DMS153 treated with DMSO at 0.1 percent for 48 hours (cell line): ENCODE results near the gene OR52E2.
"Not testable (repeated sequence)": the region's sequence is repeated elsewhere in the genome, so short reads cannot be mapped to it uniquely, and the experiment has no call there.

Source experiments
- DNase-seq: peaks from one replicate; lab custom pipeline; 2025; ENCODE audit not compliant: unreplicated experiment; lab: John Stamatoyannopoulos, UW

OR52E2 gene

GRCh38 chr11:5059391-5059790 lies at the start of gene OR52E2:
Gene OR52E2, minus strand, starts transcription at chr11:5059627. Its CDS starts 0 bp downstream, at chr11:5059627.
- no peak for DNase-seq

GRCh38 chr11:5107285-5107684 lies 47.9 kb upstream of the OR52E2 start:
- no peak for DNase-seq

- DNase-seq, result no peak
These were observed 43.6 kb upstream of the OR52E2 start for GRCh38 chr11:5103066-5103465.

- DNase-seq, result no peak
These were observed 42.8 kb upstream of the OR52E2 start for GRCh38 chr11:5102246-5102645.

GRCh38 chr11:5096011-5096410 lies 36.6 kb upstream of the OR52E2 start:
- no peak for DNase-seq

- DNase-seq, result no peak
These were observed 33.6 kb upstream of the OR52E2 start for GRCh38 chr11:5092821-5093585.

GRCh38 chr11:5090668-5091067 lies 31.2 kb upstream of the OR52E2 start:
- no peak for DNase-seq

GRCh38 chr11:5088556-5088955 lies 29.1 kb upstream of the OR52E2 start:
- DNase-seq, result no peak

GRCh38 chr11:5083602-5084001 lies 24.2 kb upstream of the OR52E2 start:
- DNase-seq, result no peak

GRCh38 chr11:5081405-5081804 lies 22.0 kb upstream of the OR52E2 start:
- DNase-seq, result no peak

GRCh38 chr11:5071799-5072198 lies 12.4 kb upstream of the OR52E2 start:
- no peak for DNase-seq

GRCh38 chr11:5069272-5069671 lies 9.8 kb upstream of the OR52E2 start, which contains the start of gene OR52E1:
Gene OR52E1, plus strand, starts transcription at chr11:5069572.
- DNase-seq, result no peak

- no peak for DNase-seq
These were observed 5.6 kb upstream of the OR52E2 start for GRCh38 chr11:5065027-5065426.

GRCh38 chr11:5058679-5059078 lies 748 bp downstream of the OR52E2 start:
- DNase-seq, result not testable (repeated sequence)

- no peak for DNase-seq
These were observed 12.6 kb downstream of the OR52E2 start for GRCh38 chr11:5046754-5047330.

GRCh38 chr11:5046226-5046625 lies 13.2 kb downstream of the OR52E2 start, which contains the start of gene OR52J3:
Gene OR52J3, plus strand, starts transcription at chr11:5046526. Its CDS starts 0 bp downstream, at chr11:5046526.
- no peak for DNase-seq

- DNase-seq, result no peak
These were observed 16.0 kb downstream of the OR52E2 start for GRCh38 chr11:5043380-5043779.

- no peak for DNase-seq
These were observed 17.3 kb downstream of the OR52E2 start for GRCh38 chr11:5042091-5042490.

- DNase-seq, result no peak
These were observed 18.6 kb downstream of the OR52E2 start for GRCh38 chr11:5040876-5041275.

- DNase-seq, result no peak
These were observed 21.1 kb downstream of the OR52E2 start for GRCh38 chr11:5038341-5038740.

- no peak for DNase-seq
These were observed 21.5 kb downstream of the OR52E2 start for GRCh38 chr11:5037926-5038325.

- DNase-seq, result no peak
These were observed 22.8 kb downstream of the OR52E2 start for GRCh38 chr11:5036669-5037068.

- DNase-seq, result no peak
These were observed 37.4 kb downstream of the OR52E2 start for GRCh38 chr11:5021996-5022395.
